ENCODE results near the gene F3. TPM values are rescaled to one million over a fixed set of nuclear protein-coding genes. Genes with fewer than 3 reads are reported as not detected.

F3 gene
- total and polyA plus RNA-seq, 2 experiments from 2014 or later, result 281 to 390 TPM

DNA sequence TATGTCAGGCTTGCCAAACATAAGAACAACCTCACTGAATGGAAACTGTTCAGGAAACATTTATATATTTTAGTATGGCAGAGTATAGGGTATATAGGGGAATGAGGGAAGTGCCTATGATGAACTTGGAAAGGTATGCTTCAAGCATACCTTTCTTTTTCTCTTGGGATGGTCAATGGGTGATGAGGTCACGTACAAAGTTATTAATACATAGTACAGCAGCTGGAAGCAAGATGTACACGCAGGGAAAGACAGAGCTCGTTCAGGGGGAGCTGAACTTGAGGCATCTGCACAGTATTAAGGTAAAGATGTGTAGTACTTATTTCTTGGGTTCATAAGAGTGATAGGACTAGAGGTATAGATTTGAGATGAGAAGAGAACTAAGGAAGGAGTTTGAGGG, 61.9 kb downstream of the F3 start:
- H3K27ac ChIP-seq, result no peak overlapping the region
- no peak overlapping the region for H3K4me3 ChIP-seq
- no peaks in the 10 kb centered on the region for H4K20me1 ChIP-seq (ENCODE audit: insufficient read depth, poor library complexity, severe bottlenecking)
- peaks cover 3% of the 10 kb centered on the region for H3K79me2 ChIP-seq
- H3K4me1 ChIP-seq (ENCODE audit: insufficient read depth), result no peaks in the 10 kb centered on the region
- WGBS (ENCODE audit: low lambda C conversion rate, missing lambda C conversion rate), result 88% methylated on average over 3 of the region's 3 CpGs
- H3K9me3 ChIP-seq (ENCODE audit: low read depth), result no peaks in the 10 kb centered on the region
- TF ChIP-seq, protein P1, sequence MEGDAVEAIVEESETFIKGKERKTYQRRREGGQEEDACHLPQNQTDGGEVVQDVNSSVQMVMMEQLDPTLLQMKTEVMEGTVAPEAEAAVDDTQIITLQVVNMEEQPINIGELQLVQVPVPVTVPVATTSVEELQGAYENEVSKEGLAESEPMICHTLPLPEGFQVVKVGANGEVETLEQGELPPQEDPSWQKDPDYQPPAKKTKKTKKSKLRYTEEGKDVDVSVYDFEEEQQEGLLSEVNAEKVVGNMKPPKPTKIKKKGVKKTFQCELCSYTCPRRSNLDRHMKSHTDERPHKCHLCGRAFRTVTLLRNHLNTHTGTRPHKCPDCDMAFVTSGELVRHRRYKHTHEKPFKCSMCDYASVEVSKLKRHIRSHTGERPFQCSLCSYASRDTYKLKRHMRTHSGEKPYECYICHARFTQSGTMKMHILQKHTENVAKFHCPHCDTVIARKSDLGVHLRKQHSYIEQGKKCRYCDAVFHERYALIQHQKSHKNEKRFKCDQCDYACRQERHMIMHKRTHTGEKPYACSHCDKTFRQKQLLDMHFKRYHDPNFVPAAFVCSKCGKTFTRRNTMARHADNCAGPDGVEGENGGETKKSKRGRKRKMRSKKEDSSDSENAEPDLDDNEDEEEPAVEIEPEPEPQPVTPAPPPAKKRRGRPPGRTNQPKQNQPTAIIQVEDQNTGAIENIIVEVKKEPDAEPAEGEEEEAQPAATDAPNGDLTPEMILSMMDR (IDR thresholded peaks at IDR 0.05; ENCODE audit: poor library complexity), result no peak
- TF ChIP-seq EZH2phosphoT487 (IDR thresholded peaks at IDR 0.05; ENCODE audit: low read depth, severe bottlenecking, unreplicated experiment), result no peak
- no peak for TF ChIP-seq EZH2 (IDR thresholded peaks at IDR 0.05; ENCODE audit: borderline replicate concordance)
- no peak overlapping the region for H2AFZ ChIP-seq
- no peak for DNase-seq (ENCODE audit: low spot score)
- no peaks in the 10 kb centered on the region for H3K36me3 ChIP-seq (replicated peaks; ENCODE audit: insufficient read depth, low read depth)
- no peaks in the 10 kb centered on the region for H3K27me3 ChIP-seq
- H3K4me2 ChIP-seq, result no peak overlapping the region
- H3K9me2 ChIP-seq (replicated peaks; ENCODE audit: insufficient read depth), result no peaks in the 10 kb centered on the region

Other genes with a start within 250 kb of the F3 start
- gene ABCD3, start 123.4 kb downstream of the F3 start, total RNA-seq, result 76.2 and 96.4 TPM in 2 replicates
- 42.2 and 50.7 TPM in 2 replicates for gene ABCD3, start 123.4 kb downstream of the F3 start, polyA plus RNA-seq